HG03095 (cell line): ENCODE data around the gene PLD6.
"Not testable (repeated sequence)": the region's sequence is repeated elsewhere in the genome, so short reads cannot be mapped to it uniquely, and the experiment has no call there.

Source experiments
- ATAC-seq: cut with Tn5 transposase; IDR thresholded peaks from one replicate; pipeline ENCODE4 v1.9.1; 2021; ENCODE audit warnings: moderate library complexity; ENCODE audit not compliant: unreplicated experiment

The PLD6 gene

GRCh38 chr17:17177176-17177575 lies 29.0 kb downstream of the PLD6 start:
- ATAC-seq: no peak

DNA sequence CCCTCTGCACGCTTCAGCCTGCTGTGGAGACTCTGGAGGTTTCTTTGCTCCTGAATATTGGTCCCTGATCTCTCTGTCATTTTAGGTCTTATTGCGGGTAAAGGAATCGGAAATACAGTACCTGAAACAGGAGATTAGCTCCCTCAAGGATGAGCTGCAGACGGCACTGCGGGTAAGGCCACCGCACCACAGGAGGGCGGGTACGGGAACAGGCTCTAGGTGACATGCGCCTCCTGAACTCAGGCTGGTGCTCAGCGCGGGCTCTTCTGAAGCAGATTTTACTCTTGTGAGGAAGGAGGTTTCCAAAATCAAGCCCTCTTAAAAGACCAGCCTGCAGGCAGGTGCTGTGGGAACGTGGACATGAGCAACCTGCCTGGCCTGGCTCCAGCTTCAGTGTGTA lies 29.8 kb downstream of the PLD6 start:
- ATAC-seq: no peak

DNA sequence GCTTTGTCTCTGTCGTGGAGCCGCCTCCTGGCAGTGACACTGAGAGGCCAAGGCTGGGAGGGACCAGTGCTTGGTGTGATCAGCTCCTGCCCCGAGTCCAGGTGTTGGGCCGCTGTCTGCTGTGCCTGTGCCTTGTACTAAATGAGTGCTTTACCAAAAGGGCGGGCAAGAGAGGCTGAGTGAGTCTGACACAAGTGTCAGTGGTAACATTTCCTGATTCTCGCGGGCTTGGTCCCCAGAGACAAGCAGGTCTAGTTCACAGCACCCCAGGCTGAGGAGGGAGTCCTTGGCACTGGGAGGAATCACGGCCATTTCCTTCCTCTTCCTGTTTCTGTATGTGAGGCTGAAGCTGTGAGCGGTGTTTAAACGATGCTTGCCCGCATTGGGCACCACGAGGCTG lies 30.2 kb downstream of the PLD6 start:
- no peak for ATAC-seq

- ATAC-seq: no peak
These were observed 30.8 kb downstream of the PLD6 start for GRCh38 chr17:17175340-17175739.

DNA sequence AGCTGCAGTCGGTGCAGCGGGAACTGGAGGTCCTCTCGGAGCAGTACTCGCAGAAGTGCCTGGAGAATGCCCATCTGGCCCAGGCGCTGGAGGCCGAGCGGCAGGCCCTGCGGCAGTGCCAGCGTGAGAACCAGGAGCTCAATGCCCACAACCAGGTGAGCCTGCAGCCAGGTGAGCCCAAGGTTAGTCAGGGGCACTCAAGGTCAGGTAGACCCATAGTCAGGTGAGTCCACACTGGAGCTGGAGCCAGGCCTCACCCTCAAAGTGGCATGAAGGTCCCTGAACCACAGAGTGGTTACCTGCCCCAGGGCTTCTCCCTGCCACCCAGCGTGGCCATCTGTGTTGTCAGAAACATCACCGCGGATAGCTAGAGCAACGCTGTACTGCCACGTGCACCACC lies 32.2 kb downstream of the PLD6 start:
- no peak for ATAC-seq

GRCh38 chr17:17172990-17173389 lies 33.1 kb downstream of the PLD6 start:
- no peak for ATAC-seq

DNA sequence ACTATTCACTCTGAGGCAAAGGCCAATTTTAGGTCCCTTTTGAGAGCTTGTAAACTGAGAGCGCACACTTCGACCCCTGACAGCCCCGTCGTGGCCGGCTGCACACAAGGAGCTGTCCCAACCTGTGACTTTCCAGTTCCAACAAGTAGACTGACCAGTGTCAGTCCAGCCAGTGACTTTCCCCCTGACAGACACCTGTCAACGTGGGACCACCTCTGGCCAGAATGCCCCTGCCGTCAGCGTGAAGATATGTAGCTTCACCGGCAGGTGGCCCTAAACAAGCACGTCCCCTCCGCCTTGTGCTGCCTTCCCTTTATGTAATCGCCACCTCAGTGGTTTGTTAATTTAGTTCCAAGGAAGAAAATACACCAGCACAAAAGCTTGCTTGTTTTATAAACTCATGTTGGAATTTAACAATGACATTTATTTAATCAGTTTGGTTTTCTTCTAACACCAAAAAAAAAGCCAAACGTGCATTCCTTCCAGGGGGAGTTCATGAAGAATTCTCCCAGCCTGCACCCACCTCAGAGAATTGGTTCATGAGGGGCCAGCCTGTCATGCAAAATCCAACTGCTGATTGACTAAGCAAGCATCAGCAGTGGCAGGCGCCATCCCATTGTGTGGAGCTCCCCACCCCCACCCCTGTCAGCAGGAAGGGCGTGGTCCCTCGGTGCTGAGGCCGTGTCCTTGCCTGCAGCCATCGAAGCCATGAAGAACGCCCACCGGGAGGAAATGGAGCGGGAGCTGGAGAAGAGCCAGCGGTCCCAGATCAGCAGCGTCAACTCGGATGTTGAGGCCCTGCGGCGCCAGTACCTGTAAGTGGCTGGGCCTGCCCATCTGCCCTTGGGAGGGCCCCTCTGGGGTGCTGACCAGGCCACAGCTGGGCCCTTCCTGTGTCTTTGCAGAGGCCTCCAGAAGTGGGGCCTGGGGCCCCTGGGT lies 33.9 kb downstream of the PLD6 start:
- ATAC-seq: no peak

- no peak for ATAC-seq
These were observed 34.9 kb downstream of the PLD6 start for GRCh38 chr17:17171186-17171585.

- no peak for ATAC-seq
These were observed 35.7 kb downstream of the PLD6 start for GRCh38 chr17:17170346-17170985.

DNA sequence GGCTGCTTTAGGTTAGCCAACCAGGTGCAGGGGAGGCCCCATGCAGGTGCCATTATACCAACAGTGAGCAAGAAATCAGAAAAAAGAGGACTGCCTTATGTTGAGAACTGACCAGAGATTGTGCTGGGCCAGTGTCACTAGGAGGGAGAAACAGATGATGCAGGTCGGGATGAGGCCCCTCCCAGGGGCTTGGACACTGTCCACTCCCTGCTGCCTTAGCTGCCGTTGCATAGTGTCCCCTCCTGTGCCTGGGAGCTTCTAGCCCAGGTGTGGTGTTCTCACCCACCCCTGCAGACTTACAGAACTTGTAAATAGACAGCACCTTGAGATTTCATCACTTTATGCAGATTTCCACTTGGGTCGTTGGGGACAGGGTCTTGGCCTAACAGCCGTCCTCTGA lies 36.7 kb downstream of the PLD6 start:
- no peak for ATAC-seq

DNA sequence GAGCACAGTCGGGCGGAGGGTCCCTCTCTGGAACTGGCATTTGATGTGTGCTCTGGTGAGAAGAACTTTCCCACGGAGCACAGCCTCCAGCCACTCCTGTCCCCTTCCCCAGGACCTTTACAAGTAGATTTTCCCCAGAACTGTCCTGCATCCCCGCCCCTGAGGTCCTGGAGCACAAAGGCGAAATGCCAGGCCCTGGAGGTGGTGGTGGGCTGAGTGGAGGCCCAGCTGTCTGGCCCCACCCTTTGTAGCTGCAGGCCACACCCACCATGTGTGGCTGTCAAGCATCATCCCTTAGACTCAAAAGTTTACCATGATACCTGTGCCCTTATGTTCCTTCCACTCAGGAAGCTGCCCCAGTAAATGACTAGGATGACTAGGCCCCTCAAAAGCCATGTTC lies 37.7 kb downstream of the PLD6 start:
- ATAC-seq: no peak

- no peak for ATAC-seq
These were observed 38.1 kb downstream of the PLD6 start for GRCh38 chr17:17167986-17168385.

- ATAC-seq: no peak
These were observed 38.8 kb downstream of the PLD6 start for GRCh38 chr17:17167356-17167755.

- no peak for ATAC-seq
These were observed 39.7 kb downstream of the PLD6 start for GRCh38 chr17:17166446-17166845.

GRCh38 chr17:17165666-17166308 lies 40.3 kb downstream of the PLD6 start:
- no peak for ATAC-seq

DNA sequence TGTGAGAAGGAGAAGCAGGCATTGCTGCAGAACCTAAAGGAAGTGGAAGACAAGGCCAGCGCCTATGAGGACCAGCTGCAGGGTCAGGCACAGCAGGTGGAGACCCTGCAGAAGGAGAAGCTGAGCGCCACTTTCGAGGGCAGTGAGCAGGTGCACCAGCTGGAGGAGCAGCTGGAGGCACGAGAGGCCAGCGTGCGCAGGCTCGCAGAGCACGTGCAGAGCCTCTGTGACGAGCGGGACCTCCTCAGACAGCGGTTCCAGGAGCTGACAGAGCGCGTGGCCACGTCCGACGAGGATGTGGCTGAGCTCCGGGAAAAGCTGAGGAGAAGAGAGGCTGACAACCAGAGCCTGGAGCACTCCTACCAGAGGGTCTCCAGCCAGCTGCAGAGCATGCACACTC lies 41.5 kb downstream of the PLD6 start:
- no peak for ATAC-seq

DNA sequence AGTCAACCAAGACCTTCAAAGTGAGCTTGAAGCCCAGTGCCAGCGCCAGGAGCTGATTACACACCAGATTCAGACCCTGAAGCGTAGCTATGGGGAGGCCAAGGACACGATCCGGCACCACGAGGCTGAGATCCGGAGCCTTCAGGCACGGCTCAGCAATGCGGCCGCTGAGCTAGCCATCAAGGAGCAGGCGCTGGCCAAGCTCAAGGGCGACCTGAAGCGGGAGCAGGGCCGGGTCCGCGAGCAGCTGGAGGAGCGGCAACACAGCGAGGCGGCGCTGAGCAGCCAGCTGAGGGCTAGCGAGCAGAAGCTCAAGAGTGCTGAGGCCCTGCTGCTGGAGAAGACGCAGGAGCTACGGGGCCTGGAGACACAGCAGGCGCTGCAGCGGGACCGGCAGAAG lies 42.0 kb downstream of the PLD6 start:
- no peak for ATAC-seq

GRCh38 chr17:17161759-17162158 lies 44.4 kb downstream of the PLD6 start:
- ATAC-seq: no peak

DNA sequence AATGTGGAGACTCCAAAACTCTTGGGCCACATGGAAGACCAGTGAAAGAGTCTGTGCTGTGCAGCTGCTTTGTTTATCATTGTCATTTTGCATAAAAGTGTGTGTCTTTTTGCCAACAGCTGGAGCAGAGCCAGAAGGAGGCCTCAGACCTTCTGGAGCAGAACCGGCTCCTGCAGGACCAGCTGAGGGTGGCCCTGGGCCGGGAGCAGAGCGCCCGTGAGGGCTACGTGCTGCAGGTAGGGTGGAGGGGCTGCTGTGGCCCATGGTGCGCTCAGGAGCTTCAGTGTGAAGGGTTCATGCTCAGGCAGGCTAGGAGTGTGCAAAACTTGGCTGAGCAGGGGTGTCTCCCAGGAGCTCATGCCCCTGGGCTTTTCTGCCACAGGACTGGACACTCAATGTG lies 45.0 kb downstream of the PLD6 start:
- ATAC-seq: no peak

- ATAC-seq: no peak
These were observed 46.6 kb downstream of the PLD6 start for GRCh38 chr17:17159571-17159970.

DNA sequence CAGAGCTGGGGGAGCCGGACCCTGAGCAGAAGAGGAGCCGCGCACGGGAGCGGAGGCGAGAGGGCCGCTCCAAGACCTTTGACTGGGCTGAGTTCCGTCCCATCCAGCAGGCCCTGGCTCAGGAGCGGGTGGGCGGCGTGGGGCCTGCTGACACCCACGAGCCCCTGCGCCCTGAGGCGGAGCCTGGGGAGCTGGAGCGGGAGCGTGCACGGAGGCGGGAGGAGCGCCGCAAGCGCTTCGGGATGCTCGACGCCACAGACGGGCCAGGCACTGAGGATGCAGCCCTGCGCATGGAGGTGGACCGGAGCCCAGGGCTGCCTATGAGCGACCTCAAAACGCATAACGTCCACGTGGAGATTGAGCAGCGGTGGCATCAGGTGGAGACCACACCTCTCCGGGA lies 47.6 kb downstream of the PLD6 start:
- ATAC-seq: not testable (repeated sequence)

DNA sequence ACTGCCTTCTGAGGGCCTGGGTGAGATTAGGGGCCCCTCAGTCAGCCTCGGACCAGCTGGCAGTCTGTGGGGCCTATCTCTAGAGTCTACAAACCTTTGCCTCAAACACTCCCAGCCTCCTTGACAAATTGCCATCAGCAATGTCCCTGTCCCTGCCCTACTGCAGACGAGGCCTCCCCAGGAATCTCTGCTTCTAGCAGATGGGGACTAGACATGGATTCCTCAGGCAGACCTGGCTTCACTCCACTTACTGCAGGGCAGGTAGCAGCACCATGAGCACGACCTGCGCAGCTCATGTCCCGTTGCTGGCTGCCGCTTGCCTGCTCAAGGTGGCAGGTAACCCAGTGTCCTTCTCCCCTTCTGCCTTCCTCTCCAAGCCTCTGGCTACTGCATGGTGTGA lies 49.1 kb downstream of the PLD6 start:
- no peak for ATAC-seq
